Fibroblast of peridontal ligament (primary cell): ENCODE results near the gene ZDHHC18.

ENCODE experiments used
- DNase-seq: peaks from one replicate; pipeline ENCODE4 v3.0.0-alpha.2; 2010; ENCODE audit errors: extremely low read depth

Gene ZDHHC18

DNA sequence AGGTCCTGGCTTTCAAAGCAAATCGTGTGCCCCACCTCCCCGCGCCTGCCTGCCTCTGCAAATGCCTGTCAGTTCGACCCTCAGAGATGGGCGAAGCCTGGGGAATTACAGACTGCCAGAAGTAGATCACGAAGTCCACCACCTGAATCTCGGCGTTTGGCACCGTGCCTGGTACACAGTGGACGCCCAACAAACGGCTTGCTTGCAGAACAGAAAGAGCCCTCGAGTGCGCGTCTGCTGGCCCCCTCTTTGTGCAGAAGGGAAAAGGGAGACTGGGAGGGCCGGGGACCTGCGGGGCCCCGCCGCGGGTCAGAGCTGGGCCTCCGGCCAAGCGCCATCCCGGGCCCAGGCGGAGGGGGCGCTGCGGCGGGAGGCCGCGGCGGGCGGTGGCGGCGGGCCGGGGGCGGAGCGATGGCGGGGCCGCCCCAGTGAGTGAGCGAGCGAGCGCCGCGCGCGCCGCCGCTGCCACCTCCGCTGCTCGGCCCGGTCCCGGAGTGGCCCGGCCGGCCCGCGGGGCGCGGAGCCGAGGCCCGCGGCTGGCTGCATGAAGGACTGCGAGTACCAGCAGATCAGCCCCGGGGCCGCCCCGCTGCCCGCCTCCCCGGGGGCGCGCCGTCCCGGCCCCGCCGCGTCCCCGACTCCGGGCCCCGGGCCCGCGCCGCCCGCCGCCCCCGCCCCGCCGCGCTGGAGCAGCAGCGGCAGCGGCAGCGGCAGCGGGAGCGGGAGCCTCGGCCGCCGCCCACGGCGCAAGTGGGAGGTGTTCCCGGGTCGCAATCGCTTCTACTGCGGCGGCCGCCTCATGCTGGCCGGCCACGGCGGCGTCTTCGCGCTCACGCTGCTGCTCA lies at the start of gene ZDHHC18:
ZDHHC18 (plus strand) TSS at position 428 of the 845 bp plus-strand sequence; CDS start at position 545, 117 bp downstream.
- peak; percentile 24 for DNase-seq

DNA sequence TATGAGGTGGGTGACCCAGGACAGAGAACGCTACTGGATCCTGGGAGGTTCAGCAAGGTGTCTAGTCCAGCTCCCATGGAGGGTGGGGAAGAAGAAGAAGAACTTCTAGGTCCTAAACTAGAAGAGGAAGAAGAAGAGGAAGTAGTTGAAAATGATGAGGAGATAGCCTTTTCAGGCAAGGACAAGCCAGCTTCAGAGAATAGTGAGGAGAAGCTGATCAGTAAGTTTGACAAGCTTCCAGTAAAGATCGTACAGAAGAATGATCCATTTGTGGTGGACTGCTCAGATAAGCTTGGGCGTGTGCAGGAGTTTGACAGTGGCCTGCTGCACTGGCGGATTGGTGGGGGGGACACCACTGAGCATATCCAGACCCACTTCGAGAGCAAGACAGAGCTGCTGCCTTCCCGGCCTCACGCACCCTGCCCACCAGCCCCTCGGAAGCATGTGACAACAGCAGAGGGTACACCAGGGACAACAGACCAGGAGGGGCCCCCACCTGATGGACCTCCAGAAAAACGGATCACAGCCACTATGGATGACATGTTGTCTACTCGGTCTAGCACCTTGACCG lies 47.3 kb upstream of the ZDHHC18 start:
- no peak for DNase-seq

GRCh38 chr1:26780344-26780957 lies 46.0 kb upstream of the ZDHHC18 start:
- DNase-seq, result no peak

DNA sequence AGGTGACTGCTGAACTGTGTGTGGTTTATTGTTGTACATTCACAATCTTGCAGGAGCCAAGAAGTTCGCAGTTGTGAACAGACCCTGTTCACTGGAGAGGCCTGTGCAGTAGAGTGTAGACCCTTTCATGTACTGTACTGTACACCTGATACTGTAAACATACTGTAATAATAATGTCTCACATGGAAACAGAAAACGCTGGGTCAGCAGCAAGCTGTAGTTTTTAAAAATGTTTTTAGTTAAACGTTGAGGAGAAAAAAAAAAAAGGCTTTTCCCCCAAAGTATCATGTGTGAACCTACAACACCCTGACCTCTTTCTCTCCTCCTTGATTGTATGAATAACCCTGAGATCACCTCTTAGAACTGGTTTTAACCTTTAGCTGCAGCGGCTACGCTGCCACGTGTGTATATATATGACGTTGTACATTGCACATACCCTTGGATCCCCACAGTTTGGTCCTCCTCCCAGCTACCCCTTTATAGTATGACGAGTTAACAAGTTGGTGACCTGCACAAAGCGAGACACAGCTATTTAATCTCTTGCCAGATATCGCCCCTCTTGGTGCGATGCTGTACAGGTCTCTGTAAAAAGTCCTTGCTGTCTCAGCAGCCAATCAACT lies 45.2 kb upstream of the ZDHHC18 start:
- no peak for DNase-seq

DNA sequence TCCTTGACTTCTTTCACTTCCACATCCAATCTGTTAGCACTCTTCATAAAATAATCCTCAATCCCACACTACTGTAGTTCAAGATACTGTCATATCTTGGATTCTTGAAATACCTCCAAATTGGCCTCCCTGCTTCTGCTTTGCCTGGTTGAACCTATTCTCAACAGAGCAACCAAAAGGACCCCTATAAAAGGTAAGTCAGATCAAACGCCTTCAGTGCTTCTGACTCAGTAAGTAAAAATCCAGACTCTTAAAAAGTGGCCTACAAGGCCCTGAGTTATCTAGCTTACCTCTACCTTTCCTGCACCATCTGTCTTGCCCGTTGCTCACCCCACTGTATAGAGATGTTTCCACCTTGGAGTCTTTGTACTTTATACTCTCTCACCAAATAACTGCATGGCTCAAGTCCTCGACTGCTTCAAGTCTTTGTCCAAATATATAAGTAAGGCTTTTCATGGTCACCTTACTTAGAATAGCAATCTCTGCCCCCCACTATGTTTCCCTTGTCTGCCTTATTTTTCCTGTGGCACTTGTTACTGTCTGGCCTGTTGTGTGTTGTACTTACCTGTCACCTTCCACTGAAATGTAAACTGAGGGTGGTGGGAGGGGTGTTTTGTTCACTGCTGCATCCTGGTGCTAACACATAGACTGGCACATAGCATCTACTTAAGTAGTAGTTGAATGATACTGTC lies 43.8 kb upstream of the ZDHHC18 start:
- no peak for DNase-seq

DNA sequence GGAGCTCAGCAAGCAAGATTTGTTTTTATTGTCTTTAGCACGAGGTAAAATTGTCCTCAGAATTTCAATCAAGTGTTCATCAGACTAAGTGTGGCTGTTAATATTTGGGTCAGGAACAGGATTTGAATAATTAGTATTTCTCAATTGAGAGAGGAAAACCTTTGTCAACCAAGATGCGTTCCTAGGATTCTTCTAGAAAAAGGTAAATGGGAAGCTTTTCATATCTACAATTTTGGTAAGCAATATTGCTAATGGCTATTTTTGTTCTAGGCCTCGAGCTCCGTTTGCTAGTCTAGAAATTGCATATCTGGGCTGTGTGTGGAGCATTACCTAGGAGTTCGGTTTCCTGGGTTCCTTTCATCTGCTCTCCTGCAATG lies 42.9 kb upstream of the ZDHHC18 start:
- DNase-seq, result no peak

GRCh38 chr1:26784023-26784871 lies 42.2 kb upstream of the ZDHHC18 start:
- peak; percentile 82 for DNase-seq

GRCh38 chr1:26784886-26785285 lies 41.6 kb upstream of the ZDHHC18 start:
- DNase-seq, result no peak

DNA sequence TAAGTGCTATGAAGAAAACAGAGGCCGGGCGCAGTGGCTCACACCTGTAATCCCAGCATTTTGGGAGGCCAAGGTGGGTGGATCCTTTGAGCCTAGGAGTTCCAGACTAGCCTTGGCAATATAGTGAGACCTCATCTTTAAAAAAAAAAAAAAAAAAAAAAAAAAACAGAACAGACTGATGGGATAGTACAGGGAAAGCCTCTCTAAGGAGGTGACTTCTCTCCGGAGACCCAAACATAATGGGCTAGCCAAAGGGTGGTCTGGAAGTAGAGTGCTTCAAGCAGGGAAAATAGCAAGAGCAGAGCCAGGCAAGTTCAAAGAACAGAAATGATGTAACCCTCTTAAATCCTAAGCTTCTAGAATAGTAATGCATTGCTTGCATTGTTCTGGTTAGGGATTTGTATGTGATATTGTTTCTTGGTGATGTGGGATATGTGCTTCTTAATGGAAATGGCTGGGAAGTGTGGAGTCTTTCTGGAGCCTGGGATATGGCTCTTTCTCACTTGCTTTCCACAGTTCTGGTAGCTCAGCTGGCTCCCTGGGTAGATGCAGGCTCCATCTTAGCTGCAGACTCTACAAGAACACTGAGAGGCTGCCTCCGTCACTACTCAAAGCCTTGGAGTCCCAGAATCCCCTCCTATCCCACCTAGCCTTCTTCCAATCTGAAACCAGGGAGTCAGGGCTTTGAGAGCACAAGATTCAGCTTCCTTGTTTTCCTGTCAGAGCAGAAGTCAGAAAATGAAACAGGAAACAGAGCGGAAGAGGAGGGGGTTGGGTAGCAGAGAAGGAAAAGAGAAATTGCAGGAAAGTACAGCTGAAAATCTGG lies 40.7 kb upstream of the ZDHHC18 start:
- peak; percentile 70 for DNase-seq

- DNase-seq, result peak; percentile 83
Observed at GRCh38 chr1:26786437-26787380, 39.8 kb upstream of the ZDHHC18 start.

DNA sequence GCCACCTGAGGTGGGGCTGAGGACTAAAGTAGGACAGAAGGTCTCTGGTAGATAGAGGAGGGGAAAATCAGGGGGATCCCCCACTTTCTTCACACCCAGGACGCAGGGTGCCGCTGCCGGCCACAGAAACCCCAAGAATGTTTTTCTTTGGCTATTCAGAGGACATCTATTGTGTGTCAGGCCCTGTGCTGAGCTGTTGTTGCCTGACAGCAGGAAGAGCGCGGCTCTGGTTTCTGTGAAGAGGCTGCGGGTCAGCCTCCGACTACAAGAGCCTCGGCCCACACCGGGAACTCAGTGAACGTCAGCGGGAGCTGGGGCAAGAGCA lies 39.1 kb upstream of the ZDHHC18 start:
- no peak for DNase-seq

DNA sequence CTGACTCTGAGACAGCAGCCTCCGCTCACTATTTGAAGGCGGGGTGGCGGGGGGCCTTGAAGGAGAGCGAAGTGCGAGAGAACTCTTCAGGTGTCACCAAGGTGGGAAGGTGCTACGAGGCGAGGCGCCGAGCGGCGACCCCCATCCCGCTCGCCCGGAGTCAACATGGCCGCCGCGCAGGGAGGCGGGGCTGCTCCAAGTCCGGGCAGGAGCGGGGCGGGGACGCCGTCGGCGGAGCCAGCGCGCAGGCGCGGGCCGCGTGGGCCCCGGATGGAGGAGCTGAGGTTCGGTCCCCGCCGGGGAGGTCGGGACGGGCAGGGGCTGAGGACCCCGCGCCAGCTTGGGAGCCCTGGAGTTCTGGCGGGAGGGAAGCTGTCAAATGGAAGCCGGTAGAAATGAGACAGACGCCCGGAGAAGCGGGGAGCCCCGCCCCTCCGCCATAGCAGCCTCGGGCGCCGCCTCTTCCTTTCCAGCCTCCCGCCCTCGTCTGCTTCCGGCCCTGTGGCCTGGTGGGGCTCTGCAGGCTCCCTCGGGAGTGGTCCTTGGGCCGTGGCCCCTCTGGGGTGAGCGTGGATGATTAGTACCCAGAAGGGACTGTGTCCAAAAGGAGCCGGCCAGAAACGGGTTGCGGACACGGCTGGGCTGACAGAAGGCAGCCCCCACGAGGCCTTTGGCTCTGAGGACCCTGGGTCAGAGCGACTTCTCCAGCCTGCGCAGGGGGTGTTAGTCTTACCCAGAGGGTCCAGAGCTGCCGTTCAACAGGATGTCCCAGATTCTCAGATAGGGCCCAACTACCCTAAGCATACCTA lies 38.6 kb upstream of the ZDHHC18 start, which contains the start of gene PIGV:
PIGV (plus strand) TSS at position 245 of the 809 bp plus-strand sequence. CDS start 2,866 bp downstream, outside the sequence.
- peak; percentile 77 for DNase-seq

DNA sequence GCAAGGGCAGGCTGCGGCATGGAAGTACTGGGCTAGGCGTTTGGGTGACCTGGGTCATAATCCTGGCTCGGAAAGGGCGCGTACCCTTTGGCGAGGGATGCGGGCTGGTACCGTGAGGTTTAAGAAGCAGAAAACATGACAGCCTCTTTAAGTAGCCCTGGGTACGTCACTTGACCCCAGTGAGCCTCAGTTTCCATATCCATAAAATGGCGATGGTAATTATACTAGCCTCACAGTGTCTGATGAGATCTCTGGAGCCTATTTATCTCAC lies 38.0 kb upstream of the ZDHHC18 start:
- no peak for DNase-seq

- peak; percentile 86 for DNase-seq
Observed at GRCh38 chr1:26788836-26789611, 37.5 kb upstream of the ZDHHC18 start.

DNA sequence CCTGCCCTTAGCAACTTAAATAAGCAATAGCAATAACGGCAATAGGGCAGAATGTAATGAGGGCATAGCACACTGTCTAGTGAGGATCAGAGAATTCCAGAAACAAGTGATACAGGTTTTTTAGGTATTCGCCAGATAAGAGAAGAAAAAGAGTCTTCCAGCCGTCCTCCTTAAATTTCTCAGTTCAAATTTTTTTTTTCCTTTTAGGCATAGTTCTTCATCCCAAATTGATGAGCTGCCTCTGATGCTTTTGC lies 36.9 kb upstream of the ZDHHC18 start:
- DNase-seq, result no peak

GRCh38 chr1:26789931-26790330 lies 36.6 kb upstream of the ZDHHC18 start:
- DNase-seq, result peak; percentile 21

- no peak for DNase-seq
Observed at GRCh38 chr1:26790551-26790953, 35.9 kb upstream of the ZDHHC18 start.

DNA sequence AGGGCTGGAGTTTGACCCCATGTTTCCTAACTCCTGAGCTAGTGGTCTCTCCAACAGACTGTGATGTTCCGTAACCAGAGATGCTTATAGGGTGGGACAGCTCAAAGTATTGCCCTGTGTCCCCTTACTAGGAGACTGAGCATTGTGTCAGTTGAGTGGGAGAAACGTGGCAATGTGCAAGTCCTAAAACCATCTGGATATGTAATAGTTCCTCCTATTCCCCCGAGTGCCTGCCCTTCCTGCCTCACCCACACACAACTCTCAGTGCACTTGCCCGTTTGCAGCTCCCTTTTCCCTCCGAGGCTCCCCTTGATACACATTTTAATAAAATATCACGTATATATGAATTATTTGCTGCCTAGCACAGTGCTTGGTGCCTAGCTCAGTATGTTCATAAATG lies 35.3 kb upstream of the ZDHHC18 start:
- no peak for DNase-seq
